ENCODE data around the gene TBC1D3E. TPM values are rescaled to one million over a fixed set of nuclear protein-coding genes. Genes with fewer than 3 reads are reported as not detected.
"Not testable (repeated sequence)": the region's sequence is repeated elsewhere in the genome, so short reads cannot be mapped to it uniquely, and the experiment has no call there.

TBC1D3E gene
- not detected in 2 replicates for total RNA-seq (2014; rRNA removed; shearing (Covaris generic))
- not detected in 2 replicates for total RNA-seq (2022)
- Bru-seq, nascent RNA = not detected
- percentile 9 among the genes with signal in this experiment for BruChase-seq, experiment 1, labeled RNA remaining after a 6-hour chase
- percentile 13 among the genes with signal in this experiment for BruChase-seq, experiment 2, labeled RNA remaining after a 2-hour chase
- long read RNA-seq = 0 reads

- H2AFZ ChIP-seq (ENCODE audit: low read length); BruUV-seq (replicated peaks); H3K9me2 ChIP-seq (ENCODE audit: insufficient read depth, low read length); POLR2A ChIA-PET; intact Hi-C loops (cut with micrococcal nuclease; ENCODE audit: unreplicated experiment); H3K9me3 ChIP-seq (ENCODE audit: low read length); CTCF ChIA-PET (ENCODE audit: unreplicated experiment); H3K27ac ChIP-seq (ENCODE audit: low read depth, low read length, poor library complexity, severe bottlenecking); H3K4me2 ChIP-seq (ENCODE audit: low read length); H3K79me2 ChIP-seq (ENCODE audit: insufficient read depth, low read depth, low read length); H3K4me1 ChIP-seq (ENCODE audit: insufficient read depth, low read length, poor library complexity, severe bottlenecking); DNase-seq (ENCODE audit: low spot score); H4K20me1 ChIP-seq (ENCODE audit: insufficient read depth, low read length); H3K4me3 ChIP-seq (ENCODE audit: low read depth, low read length, poor library complexity, severe bottlenecking); H3K36me3 ChIP-seq (ENCODE audit: insufficient read depth, low read length): not testable (repeated sequence)
Measured at GRCh38 chr17:38127651-38128050, at the start of gene TBC1D3E. Gene TBC1D3E (plus strand): TSS chr17:38127951. CDS start chr17:38129496, 1,545 bp downstream.

GRCh38 chr17:38087344-38087743 lies 40.4 kb upstream of the TBC1D3E start:
- H3K9me3 ChIP-seq (ENCODE audit: low read length); H3K4me1 ChIP-seq (ENCODE audit: insufficient read depth, low read length, poor library complexity, severe bottlenecking); H2AFZ ChIP-seq (ENCODE audit: low read length); H4K20me1 ChIP-seq (ENCODE audit: insufficient read depth, low read length); H3K4me2 ChIP-seq (ENCODE audit: low read length); H3K36me3 ChIP-seq (ENCODE audit: insufficient read depth, low read length); H3K9me2 ChIP-seq (ENCODE audit: insufficient read depth, low read length); H3K27ac ChIP-seq (ENCODE audit: low read depth, low read length, poor library complexity, severe bottlenecking); BruUV-seq (replicated peaks); H3K4me3 ChIP-seq (ENCODE audit: low read depth, low read length, poor library complexity, severe bottlenecking); intact Hi-C loops (cut with micrococcal nuclease; ENCODE audit: unreplicated experiment); H3K79me2 ChIP-seq (ENCODE audit: insufficient read depth, low read depth, low read length); DNase-seq (ENCODE audit: low spot score); POLR2A ChIA-PET; CTCF ChIA-PET (ENCODE audit: unreplicated experiment): not testable (repeated sequence)

- H2AFZ ChIP-seq (ENCODE audit: low read length); H3K9me2 ChIP-seq (ENCODE audit: insufficient read depth, low read length); H3K9me3 ChIP-seq (ENCODE audit: low read length); H3K4me3 ChIP-seq (ENCODE audit: low read depth, low read length, poor library complexity, severe bottlenecking); CTCF ChIA-PET (ENCODE audit: unreplicated experiment); H3K79me2 ChIP-seq (ENCODE audit: insufficient read depth, low read depth, low read length); intact Hi-C loops (cut with micrococcal nuclease; ENCODE audit: unreplicated experiment); H3K27ac ChIP-seq (ENCODE audit: low read depth, low read length, poor library complexity, severe bottlenecking); H3K4me2 ChIP-seq (ENCODE audit: low read length); DNase-seq (ENCODE audit: low spot score); H4K20me1 ChIP-seq (ENCODE audit: insufficient read depth, low read length); POLR2A ChIA-PET; H3K36me3 ChIP-seq (ENCODE audit: insufficient read depth, low read length); H3K4me1 ChIP-seq (ENCODE audit: insufficient read depth, low read length, poor library complexity, severe bottlenecking); BruUV-seq (replicated peaks): not testable (repeated sequence)
Measured at GRCh38 chr17:38088120-38088519, 39.6 kb upstream of the TBC1D3E start.

- H3K79me2 ChIP-seq (ENCODE audit: insufficient read depth, low read depth, low read length); intact Hi-C loops (cut with micrococcal nuclease; ENCODE audit: unreplicated experiment); H3K36me3 ChIP-seq (ENCODE audit: insufficient read depth, low read length); H3K4me3 ChIP-seq (ENCODE audit: low read depth, low read length, poor library complexity, severe bottlenecking); H2AFZ ChIP-seq (ENCODE audit: low read length); POLR2A ChIA-PET; H3K9me2 ChIP-seq (ENCODE audit: insufficient read depth, low read length); CTCF ChIA-PET (ENCODE audit: unreplicated experiment); DNase-seq (ENCODE audit: low spot score); H3K4me1 ChIP-seq (ENCODE audit: insufficient read depth, low read length, poor library complexity, severe bottlenecking); H3K4me2 ChIP-seq (ENCODE audit: low read length); H3K27ac ChIP-seq (ENCODE audit: low read depth, low read length, poor library complexity, severe bottlenecking); H4K20me1 ChIP-seq (ENCODE audit: insufficient read depth, low read length); H3K9me3 ChIP-seq (ENCODE audit: low read length); BruUV-seq (replicated peaks): not testable (repeated sequence)
Measured at GRCh38 chr17:38094059-38094694, 33.6 kb upstream of the TBC1D3E start.

- H3K4me3 ChIP-seq (ENCODE audit: low read depth, low read length, poor library complexity, severe bottlenecking); H3K27ac ChIP-seq (ENCODE audit: low read depth, low read length, poor library complexity, severe bottlenecking); CTCF ChIA-PET (ENCODE audit: unreplicated experiment); H3K9me3 ChIP-seq (ENCODE audit: low read length); DNase-seq (ENCODE audit: low spot score); POLR2A ChIA-PET; intact Hi-C loops (cut with micrococcal nuclease; ENCODE audit: unreplicated experiment); H3K36me3 ChIP-seq (ENCODE audit: insufficient read depth, low read length); H4K20me1 ChIP-seq (ENCODE audit: insufficient read depth, low read length); BruUV-seq (replicated peaks); H3K4me1 ChIP-seq (ENCODE audit: insufficient read depth, low read length, poor library complexity, severe bottlenecking); H3K79me2 ChIP-seq (ENCODE audit: insufficient read depth, low read depth, low read length); H3K9me2 ChIP-seq (ENCODE audit: insufficient read depth, low read length); H3K4me2 ChIP-seq (ENCODE audit: low read length); H2AFZ ChIP-seq (ENCODE audit: low read length): not testable (repeated sequence)
Measured at GRCh38 chr17:38099262-38099661, 28.5 kb upstream of the TBC1D3E start.

- H3K27ac ChIP-seq (ENCODE audit: low read depth, low read length, poor library complexity, severe bottlenecking); H3K4me3 ChIP-seq (ENCODE audit: low read depth, low read length, poor library complexity, severe bottlenecking); BruUV-seq (replicated peaks); CTCF ChIA-PET (ENCODE audit: unreplicated experiment); H4K20me1 ChIP-seq (ENCODE audit: insufficient read depth, low read length); H3K36me3 ChIP-seq (ENCODE audit: insufficient read depth, low read length); H3K9me2 ChIP-seq (ENCODE audit: insufficient read depth, low read length); H2AFZ ChIP-seq (ENCODE audit: low read length); intact Hi-C loops (cut with micrococcal nuclease; ENCODE audit: unreplicated experiment); POLR2A ChIA-PET; H3K9me3 ChIP-seq (ENCODE audit: low read length); H3K79me2 ChIP-seq (ENCODE audit: insufficient read depth, low read depth, low read length); H3K4me1 ChIP-seq (ENCODE audit: insufficient read depth, low read length, poor library complexity, severe bottlenecking); DNase-seq (ENCODE audit: low spot score); H3K4me2 ChIP-seq (ENCODE audit: low read length): not testable (repeated sequence)
Measured at GRCh38 chr17:38119829-38120228, 7.9 kb upstream of the TBC1D3E start.

Data from OCI-LY7 (cell line).